Body of pancreas (tissue), 4 donors: Measurements from ENCODE around the gene HIBADH.
"Not testable (repeated sequence)": the region's sequence is repeated elsewhere in the genome, so short reads cannot be mapped to it uniquely, and the experiment has no call there.

Experiments used
- CTCF ChIP-seq, 7 experiments: fragments of 450-650 bp in 4 of 7; fragments of 200-600 bp in 3 of 7; sonication (generic) in 3 of 7; IDR thresholded peaks; one replicate each; pipeline ENCODE4 v1.5.1; 2016 to 2019; ENCODE audit warnings: antibody characterized with exemption in 7 of 7
- POLR2A ChIP-seq, 3 donors: fragments of 450-650 bp; IDR thresholded peaks; one replicate each; pipeline ENCODE4 v1.6.1; 2016; ENCODE audit warnings: antibody characterized with exemption in 3 of 3, mild to moderate bottlenecking in 2 of 3

GRCh38 chr7:27674126-27674525 is 11.4 kb upstream of the HIBADH start:
- not testable (repeated sequence) for TF ChIP-seq CTCF, POLR2A (IDR thresholded peaks at IDR 0.05)
